Fibroblast of lung (primary cell): ENCODE data around the gene C3orf70. TPM values are rescaled to one million over a fixed set of nuclear protein-coding genes. Genes with fewer than 3 reads are reported as not detected.

Source experiments
- DNase-seq, 2 donors: peaks; one replicate each; pipeline versions ENCODE4 v3.0.0 to v3.0.0-alpha.2; 2010; ENCODE audit warnings: low read depth in 2 of 2
- H2AFZ ChIP-seq: 2 replicates; pipeline ENCODE4 v1.5.1; 2012; ENCODE audit warnings: low read length, control low read depth, inconsistent platforms
- H3K27ac ChIP-seq: 2 replicates; pipeline ENCODE4 v1.5.1; 2011; ENCODE audit warnings: low read length, control low read depth; ENCODE audit not compliant: insufficient read depth
- H3K27me3 ChIP-seq: 2 replicates; pipeline ENCODE4 v1.5.1; 2011; ENCODE audit warnings: mild to moderate bottlenecking, low read length; ENCODE audit not compliant: control insufficient read depth, insufficient read depth
- H3K36me3 ChIP-seq: 2 replicates; pipeline ENCODE4 v1.5.1; 2011; ENCODE audit warnings: low read length; ENCODE audit not compliant: control insufficient read depth, insufficient read depth
- H3K4me1 ChIP-seq: 2 replicates; pipeline ENCODE4 v1.5.1; 2011; ENCODE audit warnings: low read length; ENCODE audit not compliant: control insufficient read depth, insufficient read depth; ENCODE audit errors: extremely low read depth
- H3K4me2 ChIP-seq: 2 replicates; pipeline ENCODE4 v1.5.1; 2011; ENCODE audit warnings: low read length, control low read depth; ENCODE audit not compliant: insufficient read depth; ENCODE audit errors: extremely low read depth
- H3K4me3 ChIP-seq, 4 experiments: fragments of 200-600 bp in 1 of 4; sonication (generic) in 1 of 4; replicated peaks in 1 of 4; 2 replicates each; pipeline ENCODE4 v1.5.1; 2011 to 2016; ENCODE audit warnings: low read length in 4 of 4, low read depth in 3 of 4, mild to moderate bottlenecking in 3 of 4, control low read depth in 2 of 4, inconsistent platforms in 1 of 4, mixed read lengths in 1 of 4; ENCODE audit not compliant: insufficient read depth in 1 of 4; ENCODE audit errors: control extremely low read depth in 1 of 4
- H3K79me2 ChIP-seq: 2 replicates; pipeline ENCODE4 v1.5.1; 2012; ENCODE audit warnings: mild to moderate bottlenecking, low read length, inconsistent platforms; ENCODE audit not compliant: control insufficient read depth, insufficient read depth
- H3K9ac ChIP-seq: 2 replicates; pipeline ENCODE4 v1.5.1; 2011; ENCODE audit warnings: mild to moderate bottlenecking, low read length, control low read depth; ENCODE audit not compliant: insufficient read depth
- H3K9me3 ChIP-seq: 2 replicates; pipeline ENCODE4 v1.5.1; 2012; ENCODE audit warnings: low read depth, low read length; ENCODE audit not compliant: control insufficient read depth, insufficient read depth
- H4K20me1 ChIP-seq: 2 replicates; pipeline ENCODE4 v1.5.1; 2011; ENCODE audit warnings: low read length; ENCODE audit not compliant: control insufficient read depth, insufficient read depth; ENCODE audit errors: extremely low read depth
- EZH2 ChIP-seq: IDR thresholded peaks from 2 replicates; pipeline ENCODE4 v1.5.1; 2012; ENCODE audit warnings: low read length, control low read depth, mild to moderate bottlenecking; ENCODE audit errors: missing control alignments
- polyA plus RNA-seq, 2 donors: library from polyadenylated mRNA; depleted of rRNA in 1 of 2; stranded (reverse) in 1 of 2; unstranded in 1 of 2; fragments of >200 nt; gene quantifications; 2 replicates each; pipeline ENCODE4 v1.2.1, GENCODE V29; 2011 to 2012; ENCODE audit warnings: missing spikeins in 1 of 2
- total RNA-seq: library from RNA; depleted of rRNA; stranded (reverse); fragments of >200 nt; gene quantifications from 2 replicates; pipeline ENCODE4 v1.2.1, GENCODE V29; 2014
- TF ChIP-seq, protein P1 (sequence below), 2 donors: IDR thresholded peaks in 1 of 2; conservative IDR thresholded peaks in 1 of 2; 1 replicate in 1 of 2; 2 replicates in 1 of 2; pipeline ENCODE4 v1.5.1; 2011 to 2012; ENCODE audit warnings: low read length in 2 of 2, control low read depth in 1 of 2, inconsistent platforms in 1 of 2, low read depth in 1 of 2, mild to moderate bottlenecking in 1 of 2

Gene C3orf70
- total and polyA plus RNA-seq, 2 donors (not counting 1 experiment from before 2014, with no cell fraction given), result 0.33 to 4.7 TPM

DNA sequence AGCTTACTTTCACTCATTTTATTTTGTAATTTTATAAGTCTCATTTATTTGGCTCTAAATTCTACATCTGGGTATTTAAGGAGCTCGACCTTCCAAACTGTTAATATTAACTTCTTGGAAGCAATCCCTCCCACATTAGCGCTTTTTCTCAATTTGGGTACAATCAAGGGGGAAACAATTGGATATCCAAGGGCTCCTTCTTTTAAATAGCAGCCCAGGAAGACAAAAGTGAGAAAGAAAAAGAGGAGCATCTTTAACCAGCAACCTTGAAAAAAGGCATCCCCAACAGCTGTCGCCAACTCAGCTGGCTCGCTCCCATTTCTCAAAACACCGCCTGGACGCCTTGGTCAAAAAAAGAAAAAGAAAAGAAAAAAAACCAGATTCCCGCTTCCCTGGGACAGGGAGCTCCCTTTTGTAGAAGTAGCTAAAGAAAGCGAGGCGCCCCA is 873 bp downstream of the C3orf70 start:
- peak overlapping the region; percentile 58 to 66 (median 61) for H3K4me3 ChIP-seq
- peak overlapping the region; percentile 46 for H3K27ac ChIP-seq
- no peaks in the 10 kb centered on the region for H3K4me1 ChIP-seq
- no peak for DNase-seq
- no peaks in the 10 kb centered on the region for H3K36me3 ChIP-seq
- H3K9me3 ChIP-seq, result no peaks in the 10 kb centered on the region
- H3K27me3 ChIP-seq, result peaks cover 6% of the 10 kb centered on the region
- H4K20me1 ChIP-seq, result no peaks in the 10 kb centered on the region
- no peaks in the 10 kb centered on the region for H3K79me2 ChIP-seq
- H3K9ac ChIP-seq, result no peak overlapping the region
- H2AFZ ChIP-seq, result peak overlapping the region; percentile 39
- peak overlapping the region; percentile 81 for H3K4me2 ChIP-seq
- TF ChIP-seq EZH2, result no peak
- TF ChIP-seq, protein P1, sequence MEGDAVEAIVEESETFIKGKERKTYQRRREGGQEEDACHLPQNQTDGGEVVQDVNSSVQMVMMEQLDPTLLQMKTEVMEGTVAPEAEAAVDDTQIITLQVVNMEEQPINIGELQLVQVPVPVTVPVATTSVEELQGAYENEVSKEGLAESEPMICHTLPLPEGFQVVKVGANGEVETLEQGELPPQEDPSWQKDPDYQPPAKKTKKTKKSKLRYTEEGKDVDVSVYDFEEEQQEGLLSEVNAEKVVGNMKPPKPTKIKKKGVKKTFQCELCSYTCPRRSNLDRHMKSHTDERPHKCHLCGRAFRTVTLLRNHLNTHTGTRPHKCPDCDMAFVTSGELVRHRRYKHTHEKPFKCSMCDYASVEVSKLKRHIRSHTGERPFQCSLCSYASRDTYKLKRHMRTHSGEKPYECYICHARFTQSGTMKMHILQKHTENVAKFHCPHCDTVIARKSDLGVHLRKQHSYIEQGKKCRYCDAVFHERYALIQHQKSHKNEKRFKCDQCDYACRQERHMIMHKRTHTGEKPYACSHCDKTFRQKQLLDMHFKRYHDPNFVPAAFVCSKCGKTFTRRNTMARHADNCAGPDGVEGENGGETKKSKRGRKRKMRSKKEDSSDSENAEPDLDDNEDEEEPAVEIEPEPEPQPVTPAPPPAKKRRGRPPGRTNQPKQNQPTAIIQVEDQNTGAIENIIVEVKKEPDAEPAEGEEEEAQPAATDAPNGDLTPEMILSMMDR (conservative IDR thresholded peaks at IDR 0.05 in 1 of 2, IDR thresholded peaks at IDR 0.05 in 1 of 2; ENCODE audit: low read depth in 1 of 2, low read length in 2 of 2), result no peak

DNA sequence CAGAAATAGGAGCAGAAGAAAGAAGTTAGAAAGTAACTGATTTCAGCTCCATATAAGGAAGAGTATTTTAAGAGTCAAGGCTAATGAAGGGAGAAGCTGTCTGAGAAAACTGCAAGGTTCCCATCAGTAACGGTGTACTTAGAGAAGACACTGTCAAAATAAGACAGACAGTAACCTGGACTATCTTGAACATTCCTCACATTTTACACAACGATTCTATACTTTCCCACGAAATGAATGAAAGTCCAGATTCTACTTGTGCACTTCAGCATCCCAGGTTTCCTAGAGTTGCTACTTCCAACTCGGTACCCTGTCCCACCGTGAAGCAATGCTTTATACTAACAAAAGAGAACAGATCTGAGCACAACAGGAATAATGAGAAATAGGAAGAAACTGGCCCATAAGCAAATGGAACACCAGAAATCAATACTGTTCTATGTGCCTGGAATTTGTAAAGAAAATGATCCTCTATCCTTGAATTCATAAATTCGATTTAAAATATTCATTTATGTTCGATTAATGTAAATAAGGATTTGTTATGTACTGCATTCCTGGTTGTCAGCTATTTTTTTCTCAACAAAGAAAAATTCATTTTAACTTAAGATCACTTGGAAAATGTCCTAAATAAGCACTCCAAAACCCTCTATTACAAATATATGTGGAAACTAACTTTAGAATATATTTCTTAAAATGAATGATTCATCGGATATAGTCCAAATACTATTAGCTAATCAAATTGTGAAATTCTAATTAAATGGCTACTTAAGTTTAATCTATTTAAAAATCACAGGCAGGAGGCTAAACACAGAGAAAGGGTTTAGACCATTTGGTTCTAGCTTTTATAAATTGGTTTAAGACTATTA is 1.5 kb downstream of the C3orf70 start:
- H2AFZ ChIP-seq, result no peak overlapping the region
- no peaks in the 10 kb centered on the region for H3K36me3 ChIP-seq
- H3K9ac ChIP-seq, result no peak overlapping the region
- H3K4me1 ChIP-seq, result no peaks in the 10 kb centered on the region
- no peaks in the 10 kb centered on the region for H4K20me1 ChIP-seq
- no peak for TF ChIP-seq EZH2
- TF ChIP-seq, protein P1 (conservative IDR thresholded peaks at IDR 0.05 in 1 of 2, IDR thresholded peaks at IDR 0.05 in 1 of 2; ENCODE audit: low read depth in 1 of 2, low read length in 2 of 2), result no peak
- peak; percentile 5 to 9 for DNase-seq
- H3K27ac ChIP-seq, result no peak overlapping the region
- no peaks in the 10 kb centered on the region for H3K79me2 ChIP-seq
- peak overlapping the region in 3 of 4 experiments; percentile 58 to 61 (median 61) for H3K4me3 ChIP-seq
- peak overlapping the region; percentile 81 for H3K4me2 ChIP-seq
- H3K27me3 ChIP-seq, result peaks cover 6% of the 10 kb centered on the region
- no peaks in the 10 kb centered on the region for H3K9me3 ChIP-seq

DNA sequence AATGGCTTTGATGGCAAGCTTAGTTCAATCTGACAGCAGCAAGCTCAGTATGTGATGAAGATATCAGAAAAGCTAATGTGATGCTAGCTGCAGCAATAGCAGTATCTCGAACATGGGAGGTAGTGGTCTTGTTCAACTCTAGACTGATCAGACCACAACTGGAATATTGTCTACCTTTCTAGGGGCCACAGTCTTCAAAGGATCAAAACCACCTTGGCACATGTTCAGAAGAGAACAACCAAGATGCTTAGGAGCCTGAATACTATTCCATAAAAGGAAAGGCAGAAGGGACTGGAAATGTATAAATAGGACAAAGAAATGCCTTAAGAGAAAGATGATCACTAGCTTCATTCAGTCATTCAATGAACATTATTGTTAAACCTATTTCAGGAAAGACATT is 2.3 kb downstream of the C3orf70 start:
- no peak overlapping the region for H2AFZ ChIP-seq
- no peak overlapping the region for H3K9ac ChIP-seq
- H3K27me3 ChIP-seq, result peaks cover 6% of the 10 kb centered on the region
- H3K9me3 ChIP-seq, result no peaks in the 10 kb centered on the region
- H3K27ac ChIP-seq, result no peak overlapping the region
- H3K4me2 ChIP-seq, result no peak overlapping the region
- no peaks in the 10 kb centered on the region for H4K20me1 ChIP-seq
- H3K4me1 ChIP-seq, result no peaks in the 10 kb centered on the region
- H3K79me2 ChIP-seq, result no peaks in the 10 kb centered on the region
- H3K4me3 ChIP-seq, result no peak overlapping the region
- TF ChIP-seq EZH2, result no peak
- TF ChIP-seq, protein P1 (conservative IDR thresholded peaks at IDR 0.05 in 1 of 2, IDR thresholded peaks at IDR 0.05 in 1 of 2; ENCODE audit: low read depth in 1 of 2, low read length in 2 of 2), result no peak
- no peak for DNase-seq
- no peaks in the 10 kb centered on the region for H3K36me3 ChIP-seq
